ENCODE results near the gene FMNL2.

The FMNL2 gene

GRCh38 chr2:152523091-152523490 lies 188.1 kb downstream of the FMNL2 start:
- DNase-seq, result no peak
- ATAC-seq, result no peak

- ATAC-seq (no peak), DNase-seq (no peak)
Measured at GRCh38 chr2:152525277-152525838, 190.4 kb downstream of the FMNL2 start.

- ATAC-seq (no peak), DNase-seq (no peak)
Measured at GRCh38 chr2:152529420-152530115, 194.6 kb downstream of the FMNL2 start.

GRCh38 chr2:152532241-152532640 lies 197.3 kb downstream of the FMNL2 start:
- DNase-seq (no peak), ATAC-seq (no peak)

GRCh38 chr2:152534460-152535135 lies 199.6 kb downstream of the FMNL2 start:
- no peak for ATAC-seq
- DNase-seq, result no peak

GRCh38 chr2:152537081-152537651 lies 202.2 kb downstream of the FMNL2 start:
- ATAC-seq (no peak), DNase-seq (no peak)

DNA sequence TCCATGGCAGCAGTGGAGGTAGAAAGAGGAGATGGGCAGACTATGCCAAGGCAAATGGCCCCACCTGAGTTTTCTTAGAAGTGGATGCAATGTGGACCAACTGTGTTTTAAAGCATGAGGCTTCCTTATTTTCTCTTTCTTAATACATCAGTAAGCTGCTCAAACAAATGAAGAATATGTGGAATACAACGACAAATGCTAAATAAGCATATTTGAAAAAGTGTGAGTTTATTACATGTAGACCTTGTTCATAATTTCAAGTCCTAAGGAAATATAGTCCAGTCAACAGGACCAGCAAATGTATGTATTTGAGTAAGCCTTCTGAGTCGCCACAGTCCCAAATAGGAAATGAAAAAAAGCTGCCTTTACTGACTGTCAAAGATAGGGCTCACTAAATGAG lies 204.4 kb downstream of the FMNL2 start:
- ATAC-seq, result no peak
- DNase-seq, result no peak

- no peak for ATAC-seq
- no peak for DNase-seq
Measured at GRCh38 chr2:152541712-152542111, 206.7 kb downstream of the FMNL2 start.

- ATAC-seq, result no peak
Measured at GRCh38 chr2:152542337-152542994, 207.5 kb downstream of the FMNL2 start.

GRCh38 chr2:152542995-152543481 lies 208.1 kb downstream of the FMNL2 start:
- no peak for DNase-seq
- ATAC-seq, result no peak

More at GRCh38 chr2:152542337-152542994, 207.5 kb downstream of the FMNL2 start:
- no peak for DNase-seq

- ATAC-seq, result no peak
Measured at GRCh38 chr2:152543717-152544116, 208.7 kb downstream of the FMNL2 start.

GRCh38 chr2:152544638-152545037 lies 209.7 kb downstream of the FMNL2 start:
- ATAC-seq, result no peak
- no peak for DNase-seq

More at GRCh38 chr2:152543717-152544116, 208.7 kb downstream of the FMNL2 start:
- DNase-seq, result no peak

GRCh38 chr2:152546230-152546837 lies 211.4 kb downstream of the FMNL2 start:
- ATAC-seq, result no peak
- DNase-seq, result no peak

GRCh38 chr2:152548111-152548875 lies 213.3 kb downstream of the FMNL2 start:
- no peak for DNase-seq
- ATAC-seq, result no peak

GRCh38 chr2:152548996-152549395 lies 214.0 kb downstream of the FMNL2 start:
- ATAC-seq (no peak), DNase-seq (no peak)

DNA sequence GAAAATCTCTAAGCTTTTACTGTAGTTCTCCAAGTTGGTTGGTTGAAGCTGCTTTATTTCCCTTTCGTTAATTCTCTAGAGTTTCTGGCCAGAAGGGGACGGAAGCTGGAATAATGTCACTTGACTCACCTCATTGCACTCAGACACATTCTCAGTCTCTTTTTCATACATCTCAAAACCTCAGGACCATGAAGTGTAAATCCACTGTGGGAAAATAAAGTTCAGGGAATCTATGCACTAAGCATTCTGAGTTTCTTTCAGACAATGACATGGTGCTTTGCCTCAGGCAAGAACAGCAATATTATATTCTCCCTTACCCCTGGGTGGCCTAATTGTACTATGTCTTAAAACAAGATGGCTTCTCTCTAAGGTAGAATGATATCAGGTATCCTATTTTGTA lies 214.4 kb downstream of the FMNL2 start:
- no peak for ATAC-seq

GRCh38 chr2:152550386-152550785 lies 215.4 kb downstream of the FMNL2 start:
- DNase-seq (no peak), ATAC-seq (no peak)

More for the DNA sequence above, 214.4 kb downstream of the FMNL2 start:
- DNase-seq, result no peak

DNA sequence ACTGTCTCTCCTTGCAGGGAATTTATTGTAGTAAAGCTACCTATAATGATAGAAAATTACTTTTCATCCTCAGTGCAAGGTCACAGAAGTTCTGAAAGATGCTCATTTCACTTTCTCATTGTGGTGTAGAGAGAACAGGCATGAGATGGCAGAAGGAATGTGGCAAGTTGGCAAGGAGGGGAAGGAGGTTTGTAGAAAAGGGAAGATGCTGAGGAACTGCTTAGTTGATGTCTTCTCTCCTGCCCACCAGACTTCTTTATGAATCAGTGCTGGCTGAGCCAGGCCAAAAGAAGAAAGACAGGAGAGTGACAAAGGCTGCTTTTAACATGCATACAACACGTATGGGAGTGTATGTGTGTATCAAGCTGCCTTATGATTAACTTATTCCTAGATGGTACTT lies 217.9 kb downstream of the FMNL2 start:
- no peak for ATAC-seq

GRCh38 chr2:152553518-152553917 lies 218.5 kb downstream of the FMNL2 start:
- ATAC-seq (no peak), DNase-seq (no peak)

More for the DNA sequence above, 217.9 kb downstream of the FMNL2 start:
- no peak for DNase-seq

DNA sequence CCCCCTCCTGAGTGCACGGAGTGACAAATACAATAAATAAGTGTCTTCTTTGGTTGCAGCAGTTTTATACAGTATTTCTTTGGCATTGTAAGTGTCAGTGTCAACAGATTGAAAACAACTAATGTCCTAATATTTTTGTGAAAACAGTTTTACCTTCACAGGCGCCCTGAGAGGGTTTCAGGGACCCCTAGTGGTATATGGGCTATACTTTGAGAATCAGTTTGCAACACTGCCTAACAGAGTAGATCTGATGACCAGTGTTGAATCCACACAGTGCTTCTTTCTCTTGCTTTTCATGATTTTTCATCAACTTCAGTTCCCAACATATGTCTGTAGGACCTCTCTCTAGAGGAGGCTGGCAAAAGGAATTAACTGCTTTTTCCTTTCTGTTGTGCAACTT lies 220.1 kb downstream of the FMNL2 start:
- no peak for DNase-seq
- ATAC-seq, result no peak

DNA sequence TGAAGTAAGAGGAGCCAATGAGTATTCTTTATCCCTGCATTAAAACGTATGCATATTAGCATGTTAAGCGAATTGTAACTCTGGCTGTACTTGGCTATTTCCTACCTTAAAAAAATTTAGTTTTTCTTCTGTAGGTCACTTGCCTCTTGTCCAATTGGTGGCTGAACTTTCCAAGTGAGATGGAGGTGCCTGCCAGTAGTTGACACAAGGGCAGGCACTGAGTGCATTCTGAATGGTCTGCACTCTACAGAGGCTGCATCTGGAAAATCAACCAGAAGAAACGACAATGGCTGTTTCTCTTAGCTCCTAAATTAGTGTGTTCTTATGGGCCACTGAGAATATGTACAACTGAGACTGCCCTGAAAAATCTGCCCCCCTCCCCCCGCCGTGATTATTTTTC lies 221.5 kb downstream of the FMNL2 start:
- no peak for ATAC-seq
- no peak for DNase-seq
